Measurements from ENCODE around the gene SUMO4.

The SUMO4 gene

DNA sequence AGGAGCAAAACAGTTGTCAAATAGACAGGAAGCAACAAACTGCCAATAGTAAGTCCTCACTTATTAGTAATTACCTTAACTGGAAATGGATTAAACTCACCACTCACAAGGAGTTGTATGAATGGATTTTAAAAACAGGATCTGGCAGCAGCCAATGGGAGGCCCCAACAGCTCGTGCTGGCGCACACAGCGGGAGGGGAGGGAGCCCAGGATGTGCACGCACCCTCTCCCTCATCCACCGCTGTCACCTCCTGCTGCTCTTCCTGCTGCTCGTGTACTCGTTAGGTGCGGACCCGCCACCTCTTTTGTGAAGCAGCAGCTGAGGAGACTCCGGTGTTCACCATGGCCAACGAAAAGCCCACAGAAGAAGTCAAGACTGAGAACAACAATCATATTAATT, at the start of gene SUMO4:
Gene SUMO4 (plus strand): TSS at position 213 of the 400 bp plus-strand sequence. CDS start 130 bp downstream, at position 343.
- DNase-seq (ENCODE audit: low spot score) (no peak), FAIRE-seq (no peak)

- FAIRE-seq = no peak
Measured at GRCh38 chr6:149354009-149354408, 46.1 kb upstream of the SUMO4 start.

DNA sequence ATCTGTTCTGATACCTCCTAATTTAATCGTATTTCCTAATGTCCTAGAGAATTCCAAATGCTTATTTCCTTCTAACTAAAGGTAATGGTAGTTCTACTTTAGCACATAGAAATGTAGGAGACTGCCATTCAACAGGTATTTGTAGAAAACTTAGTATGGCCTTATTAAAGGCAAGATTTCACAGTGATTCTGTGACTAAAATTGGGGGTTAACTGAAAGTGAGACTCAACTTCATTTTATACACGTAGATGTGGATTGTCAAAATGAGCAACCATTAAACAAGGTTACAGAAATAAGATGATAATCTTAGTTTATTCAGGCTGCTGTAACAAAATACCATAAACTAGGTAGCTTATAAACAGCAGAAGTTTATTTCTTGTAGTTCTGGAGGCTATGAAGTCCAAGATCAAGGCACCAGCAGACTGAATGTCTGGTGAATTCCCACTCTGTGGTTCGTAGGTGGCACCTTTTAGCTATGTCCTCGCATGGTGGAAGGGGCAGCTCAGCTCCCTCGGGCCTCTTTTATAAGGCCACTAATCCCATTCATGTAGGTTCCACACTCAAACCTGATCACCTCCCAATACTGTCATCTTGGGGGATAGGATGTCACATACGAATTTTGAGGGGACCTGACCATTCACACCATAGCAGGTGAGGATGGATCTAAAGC, 43.8 kb upstream of the SUMO4 start:
- FAIRE-seq = no peak
- DNase-seq (ENCODE audit: low spot score) = no peak

More at GRCh38 chr6:149354009-149354408, 46.1 kb upstream of the SUMO4 start:
- no peak for DNase-seq (ENCODE audit: low spot score)

DNA sequence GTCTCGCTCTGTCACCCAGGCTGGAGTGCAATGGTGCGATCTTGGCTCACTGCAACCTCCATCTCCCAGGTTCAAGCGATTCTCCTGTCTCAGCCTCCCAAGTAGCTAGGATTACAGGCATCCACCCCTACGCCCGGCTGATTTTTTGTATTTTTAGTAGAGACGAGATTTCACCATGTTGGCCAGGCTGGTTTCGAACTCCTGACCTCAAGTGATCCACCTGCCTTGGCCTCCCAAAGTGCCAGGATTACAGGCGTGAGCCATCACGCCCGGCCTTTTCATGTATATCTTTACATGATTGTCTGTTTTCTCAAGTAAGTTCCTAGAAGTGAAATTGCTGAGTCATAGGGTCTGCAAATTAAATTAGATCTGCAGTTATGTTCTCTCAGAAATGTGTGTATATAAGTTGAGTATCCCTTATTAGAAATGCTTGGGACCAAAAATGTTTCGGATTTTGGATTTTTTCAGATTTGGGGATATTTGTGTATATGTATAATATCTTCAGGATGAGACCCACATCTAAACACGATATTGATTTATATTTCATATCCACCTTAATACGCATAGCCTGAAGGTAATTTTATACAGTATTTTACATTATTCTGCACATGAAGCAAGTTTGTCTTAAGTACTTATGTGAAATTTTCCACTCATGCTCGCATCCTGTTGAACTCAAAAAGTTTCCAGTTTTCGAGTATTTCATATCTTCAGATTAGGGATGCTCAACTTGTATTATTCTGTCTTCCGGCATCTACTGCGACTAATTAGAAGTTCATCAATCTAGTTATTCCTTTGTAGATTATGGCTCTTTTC, 42.1 kb upstream of the SUMO4 start:
- FAIRE-seq (no peak), DNase-seq (ENCODE audit: low spot score) (no peak)

DNA sequence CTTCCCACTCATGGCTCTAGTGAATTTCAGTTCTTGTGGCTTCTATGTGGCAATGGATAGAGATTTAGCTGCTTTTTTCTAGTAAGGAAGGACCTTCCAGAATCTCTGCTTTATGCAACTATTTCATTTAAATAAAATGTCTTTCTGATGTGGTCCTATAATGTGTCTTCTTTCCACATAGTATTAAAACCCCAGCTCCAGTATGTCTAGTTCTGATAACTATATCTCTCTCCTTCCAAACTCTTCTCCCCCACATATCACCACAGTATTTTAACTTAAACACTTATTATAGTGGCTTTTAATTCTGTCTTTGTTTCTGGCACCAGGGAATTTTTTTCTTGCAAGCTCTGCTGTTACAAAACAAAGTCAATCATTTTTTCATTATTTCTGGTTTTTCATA, 40.6 kb upstream of the SUMO4 start:
- FAIRE-seq (no peak), DNase-seq (ENCODE audit: low spot score) (no peak)

- no peak for DNase-seq (ENCODE audit: low spot score)
- FAIRE-seq = no peak
Measured at GRCh38 chr6:149360536-149360935, 39.5 kb upstream of the SUMO4 start.

DNA sequence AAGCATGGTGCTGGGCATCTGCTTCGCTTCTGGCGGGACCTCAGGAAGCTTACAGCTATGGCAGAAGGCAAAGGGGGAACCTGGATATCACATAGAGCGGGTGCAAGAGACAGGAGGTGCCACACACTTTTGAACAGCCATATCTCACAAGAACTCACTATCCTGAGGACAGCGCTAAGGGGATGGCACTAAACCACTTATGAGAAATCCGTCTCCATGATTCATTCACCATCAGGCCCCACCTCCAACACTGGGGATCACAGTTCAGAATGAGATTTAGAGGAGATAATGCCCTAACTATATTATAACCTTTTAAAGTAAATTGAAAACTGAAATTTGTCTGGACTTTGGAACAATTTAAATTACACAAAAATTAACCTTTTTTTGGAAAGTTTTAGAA, 37.8 kb upstream of the SUMO4 start:
- no peak for FAIRE-seq
- DNase-seq (ENCODE audit: low spot score) = no peak

DNA sequence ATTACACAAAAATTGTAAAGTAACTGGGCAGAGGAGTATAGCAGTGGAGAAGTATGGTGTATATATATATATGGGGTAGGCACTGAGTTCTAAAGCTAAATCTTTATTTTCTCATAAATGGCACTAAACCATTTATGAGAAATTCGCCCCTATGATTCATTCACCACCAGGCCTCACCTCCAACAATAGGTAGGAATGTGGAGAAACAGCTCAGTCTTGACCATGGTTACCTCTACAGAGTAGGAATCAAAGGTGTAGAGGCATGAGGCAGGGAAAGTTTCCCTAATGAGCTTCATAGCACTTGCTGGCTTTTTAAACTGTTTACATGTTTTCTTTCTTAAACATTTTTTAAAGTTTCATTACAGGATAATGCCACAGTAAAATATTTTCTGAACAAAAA, 36.9 kb upstream of the SUMO4 start:
- FAIRE-seq (no peak), DNase-seq (ENCODE audit: low spot score) (no peak)

DNA sequence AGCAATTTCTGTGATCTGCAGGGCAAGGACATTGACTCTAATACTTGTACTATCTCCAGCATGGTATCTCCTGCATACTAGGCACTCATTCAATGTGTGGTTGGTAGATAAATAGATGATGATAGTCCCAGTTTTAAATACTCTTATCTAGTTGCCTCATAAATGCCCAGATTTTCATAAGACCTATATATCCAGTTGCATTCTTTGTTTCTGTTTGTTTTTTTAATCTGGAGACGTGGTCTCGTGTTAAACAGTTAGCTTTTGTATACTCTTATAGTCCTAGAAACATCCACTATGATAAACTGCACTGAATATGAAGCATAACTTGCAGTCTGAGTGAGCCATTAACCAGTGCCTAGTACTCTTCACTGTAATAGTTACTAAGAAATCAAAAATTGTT, 35.5 kb upstream of the SUMO4 start:
- FAIRE-seq (no peak), DNase-seq (ENCODE audit: low spot score) (no peak)

- DNase-seq (ENCODE audit: low spot score) (no peak), FAIRE-seq (no peak)
Measured at GRCh38 chr6:149365197-149365596, 34.9 kb upstream of the SUMO4 start.

DNA sequence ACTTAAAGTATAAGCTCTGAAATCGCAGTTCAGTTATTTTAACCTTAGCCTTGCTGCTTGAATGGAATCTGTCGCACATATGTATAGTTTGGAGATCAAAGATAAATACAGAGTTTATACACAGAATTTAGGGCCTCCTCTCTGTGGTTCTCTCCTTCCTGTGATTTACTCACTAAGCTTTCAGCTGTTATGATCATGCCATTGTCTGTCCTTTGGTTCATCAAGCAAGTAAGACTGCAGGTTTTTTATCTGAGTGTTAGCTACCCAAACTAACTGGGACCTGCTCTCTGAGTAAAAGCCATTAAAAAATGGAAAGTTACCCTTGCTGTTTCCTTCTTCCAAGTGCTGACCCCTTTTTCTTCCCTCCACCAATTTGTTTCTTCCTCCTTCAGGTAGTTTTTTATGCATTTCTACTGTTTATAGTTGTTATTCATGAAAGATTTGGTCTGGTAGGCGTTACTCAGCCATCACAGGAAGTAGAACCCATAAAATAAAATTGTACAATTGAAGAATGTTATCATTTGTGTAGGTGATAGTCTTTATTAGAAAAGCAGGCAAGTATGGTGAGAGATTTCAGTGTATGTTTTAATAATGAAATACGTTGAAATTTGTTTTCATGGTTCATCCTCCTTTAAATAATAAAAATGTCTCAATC, 33.7 kb upstream of the SUMO4 start:
- no peak for FAIRE-seq
- no peak for DNase-seq (ENCODE audit: low spot score)

DNA sequence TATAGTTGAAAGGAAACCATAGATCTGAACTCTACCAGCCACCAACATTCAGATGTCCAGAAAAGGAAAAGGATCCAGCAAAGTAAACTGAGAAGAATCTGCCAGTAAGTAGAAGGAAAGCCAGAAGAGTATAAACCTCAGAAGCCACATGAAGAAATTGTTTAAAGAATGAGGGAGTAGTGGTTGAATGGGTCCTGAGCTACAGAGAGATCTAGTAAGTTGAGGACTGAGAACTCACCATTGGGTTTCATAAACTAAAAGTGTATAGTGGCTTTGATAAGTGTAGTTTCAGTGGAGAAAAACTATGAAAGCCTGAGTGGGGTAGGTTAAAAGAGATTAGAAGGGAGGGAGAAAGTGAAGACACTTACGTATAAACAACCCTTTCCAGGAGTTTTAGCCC, 32.0 kb upstream of the SUMO4 start:
- FAIRE-seq = no peak
- DNase-seq (ENCODE audit: low spot score) = no peak

GRCh38 chr6:149371154-149371553, 28.9 kb upstream of the SUMO4 start:
- FAIRE-seq (no peak), DNase-seq (ENCODE audit: low spot score) (no peak)

DNA sequence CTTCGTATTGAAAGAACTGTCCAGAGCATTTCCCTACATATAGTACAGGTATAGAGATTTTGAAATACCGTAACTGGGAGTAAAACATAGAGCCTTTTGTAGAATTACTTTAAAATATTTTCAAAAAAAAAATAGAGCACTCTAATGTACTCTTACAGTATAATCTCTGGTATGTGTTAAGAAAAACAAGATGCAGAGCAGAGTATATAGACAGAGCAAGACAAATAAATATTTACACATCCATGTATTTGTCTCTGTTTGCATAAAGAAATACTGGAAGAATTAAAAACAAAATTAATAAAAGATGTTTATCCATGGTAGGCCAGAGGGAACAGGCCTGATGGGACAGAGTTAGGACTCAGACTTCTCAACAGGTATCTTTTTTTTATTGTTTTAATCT, 28.0 kb upstream of the SUMO4 start:
- DNase-seq (ENCODE audit: low spot score) (no peak), FAIRE-seq (no peak)

DNA sequence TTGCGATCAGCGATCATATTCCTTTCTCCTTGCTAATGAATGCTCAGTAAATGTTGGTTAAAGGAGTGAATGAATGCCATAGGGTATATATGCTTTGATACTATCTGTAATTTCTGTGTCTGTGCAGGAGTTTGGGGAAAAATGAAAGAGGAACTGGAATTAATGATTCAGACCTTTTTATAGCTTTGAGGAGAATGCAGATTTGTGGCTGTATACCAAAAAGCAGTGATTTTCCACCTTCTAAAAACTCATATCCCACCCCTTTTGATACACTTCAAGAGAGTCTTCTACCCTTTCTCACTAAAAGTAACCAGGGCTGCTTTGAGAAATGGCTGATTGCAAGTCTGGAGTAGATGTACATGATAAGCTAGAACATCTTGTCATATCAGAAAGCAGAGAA, 26.6 kb upstream of the SUMO4 start:
- FAIRE-seq = no peak
- DNase-seq (ENCODE audit: low spot score) = no peak

GRCh38 chr6:149379977-149380376, 20.1 kb upstream of the SUMO4 start:
- DNase-seq (ENCODE audit: low spot score) (no peak), FAIRE-seq (no peak)

DNA sequence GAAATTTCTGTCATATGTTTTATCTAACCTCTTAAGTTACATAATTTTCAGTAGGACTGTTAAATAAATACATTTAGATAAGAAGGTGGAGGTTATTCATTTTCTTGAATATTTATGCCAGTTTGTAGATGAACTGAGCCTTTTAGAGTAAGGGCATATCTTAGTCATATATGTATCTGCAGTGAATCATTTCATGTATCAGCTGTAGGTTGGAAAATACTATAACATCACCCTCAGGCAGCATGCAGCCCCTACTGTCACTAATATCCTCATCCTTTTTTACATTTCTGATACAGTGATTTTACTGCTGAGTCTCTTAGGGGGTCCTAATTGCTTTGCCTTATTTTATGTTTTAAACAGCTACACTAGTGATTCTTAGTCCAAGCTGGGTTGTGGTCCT, 19.5 kb upstream of the SUMO4 start:
- DNase-seq (ENCODE audit: low spot score) = no peak
- no peak for FAIRE-seq

DNA sequence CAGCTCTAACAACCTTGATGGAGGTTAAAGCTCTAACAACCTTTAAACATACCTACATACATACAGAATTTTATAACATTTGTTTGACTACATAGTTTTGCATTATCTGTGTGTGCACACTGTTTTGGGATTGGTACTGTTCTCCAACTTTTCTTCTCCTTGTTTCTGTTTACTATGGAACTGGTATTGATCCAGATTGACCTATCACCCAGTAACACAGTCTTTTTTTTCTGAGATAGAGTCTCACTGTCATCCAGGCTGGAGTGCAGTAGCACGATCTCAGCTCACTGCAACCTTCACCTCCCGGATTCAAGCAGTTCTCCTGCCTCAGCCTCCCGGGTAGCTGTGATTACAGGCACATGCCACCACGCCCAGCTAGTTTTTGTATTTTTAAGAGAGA, 16.7 kb upstream of the SUMO4 start:
- no peak for FAIRE-seq
- no peak for DNase-seq (ENCODE audit: low spot score)

DNA sequence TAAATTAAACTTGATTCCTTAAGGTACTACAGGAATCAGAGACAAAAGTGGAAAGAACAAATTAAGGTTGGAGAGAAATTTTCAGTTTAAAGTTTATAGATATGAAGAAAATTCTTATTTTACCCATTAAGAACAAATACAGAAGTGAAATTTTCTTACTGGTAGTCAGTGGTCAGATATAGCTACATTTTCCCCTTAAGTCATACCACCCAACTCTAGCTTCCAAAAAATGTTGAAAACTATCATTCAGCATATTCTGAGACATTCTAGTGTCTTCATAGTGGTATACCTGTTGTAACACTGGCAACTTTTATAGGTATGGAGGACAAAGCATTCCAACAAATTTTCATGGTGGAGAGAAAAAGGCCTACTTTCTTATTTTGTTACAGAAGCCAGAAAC, 15.6 kb upstream of the SUMO4 start:
- DNase-seq (ENCODE audit: low spot score) (no peak), FAIRE-seq (no peak)

GRCh38 chr6:149385998-149386646, 13.9 kb upstream of the SUMO4 start:
- no peak for FAIRE-seq
- no peak for DNase-seq (ENCODE audit: low spot score)

GRCh38 chr6:149387779-149388512, 12.1 kb upstream of the SUMO4 start:
- FAIRE-seq = no peak
- DNase-seq (ENCODE audit: low spot score) = no peak

Data from urothelium cell line (cell line).